Upper lobe of right lung (tissue), 1 donor: Measurements from ENCODE around the gene MDP1. TPM values are rescaled to one million over a fixed set of nuclear protein-coding genes. Genes with fewer than 3 reads are reported as not detected.

Experiments
- ATAC-seq: fragments of 200-7000 bp; cut with Tn5 transposase; one replicate; pipeline ENCODE4 v1.9.1; 2020; ENCODE audit warnings: mild to moderate bottlenecking, moderate library complexity
- DNase-seq: peaks from one replicate; pipeline ENCODE4 v3.0.0-alpha.2; 2020
- H3K27ac ChIP-seq: fragments of 200-600 bp; one replicate; pipeline ENCODE4 v1.8.0; 2022
- H3K27me3 ChIP-seq: fragments of 200-600 bp; one replicate; pipeline ENCODE4 v1.8.0; 2022; ENCODE audit warnings: mild to moderate bottlenecking
- H3K36me3 ChIP-seq: fragments of 200-600 bp; one replicate; pipeline ENCODE4 v1.8.0; 2022
- H3K4me1 ChIP-seq: fragments of 200-600 bp; one replicate; pipeline ENCODE4 v1.8.0; 2022
- H3K4me3 ChIP-seq: fragments of 200-600 bp; one replicate; pipeline ENCODE4 v1.8.0; 2022; ENCODE audit warnings: mild to moderate bottlenecking
- H3K9me3 ChIP-seq: fragments of 200-600 bp; one replicate; pipeline ENCODE4 v1.8.0; 2022
- CTCF ChIP-seq: fragments of 200-600 bp; IDR thresholded peaks from one replicate; pipeline ENCODE4 v1.8.0; 2022; ENCODE audit warnings: antibody characterized with exemption
- intact Hi-C: fragments of 100-400 bp; cut with DNase I; formaldehyde crosslinking; loops from one replicate; pipeline ENCODE4 v1.11.0; 2022
- total RNA-seq: library from RNA; stranded (reverse); fragmentation: NEBNext Ultra II Directional; extraction: Animal tissue kit (Norgen Biotek cat#: 25700); gene quantifications from one replicate; pipeline ENCODE4 v1.2.1, GENCODE V29; 2021
- donor health status: DM: no; HTN: yes; CAD: no; lungs with severe emphysema.

Gene MDP1
- total RNA-seq, 1 donor from 2014 or later, result 17.8 TPM

- ATAC-seq (no peak), DNase-seq (no peak)
- intact Hi-C loops, result no loop called here
- TF ChIP-seq CTCF, result no peak
- Histone ChIP-seq H3K36me3 (peaks cover 94% of the 10 kb centered on the region), H3K27me3 (no peaks in the 10 kb centered on the region), H3K27ac (no peak overlapping the region), H3K4me1 (no peaks in the 10 kb centered on the region), H3K9me3 (no peaks in the 10 kb centered on the region), H3K4me3 (no peak overlapping the region)
These were observed 36.4 kb downstream of the MDP1 start for GRCh38 chr14:24179294-24179960.

GRCh38 chr14:24178399-24179178 lies 37.3 kb downstream of the MDP1 start:
- intact Hi-C loops, result no loop called here

GRCh38 chr14:24177891-24178290 lies 38.0 kb downstream of the MDP1 start:
- H3K4me3 ChIP-seq, result no peak overlapping the region
- ATAC-seq (no peak), DNase-seq (no peak)
- H3K4me1 ChIP-seq, result no peaks in the 10 kb centered on the region
- H3K9me3 ChIP-seq, result no peaks in the 10 kb centered on the region
- TF ChIP-seq CTCF, result no peak
- no peak overlapping the region for H3K27ac ChIP-seq
- peaks cover 84% of the 10 kb centered on the region for H3K36me3 ChIP-seq
- no peaks in the 10 kb centered on the region for H3K27me3 ChIP-seq
- intact Hi-C loops, result no loop called here

More at GRCh38 chr14:24178399-24179178, 37.3 kb downstream of the MDP1 start:
- no peak for DNase-seq
- ATAC-seq, result no peak
- no peaks in the 10 kb centered on the region for H3K27me3 ChIP-seq
- peaks cover 85% of the 10 kb centered on the region for H3K36me3 ChIP-seq
- no peaks in the 10 kb centered on the region for H3K4me1 ChIP-seq
- no peak for TF ChIP-seq CTCF
- H3K27ac ChIP-seq, result no peak overlapping the region
- H3K4me3 ChIP-seq, result no peak overlapping the region
- no peaks in the 10 kb centered on the region for H3K9me3 ChIP-seq

- Histone ChIP-seq H3K9me3 (no peaks in the 10 kb centered on the region), H3K4me1 (no peaks in the 10 kb centered on the region), H3K27me3 (no peaks in the 10 kb centered on the region), H3K4me3 (no peak overlapping the region), H3K27ac (no peak overlapping the region), H3K36me3 (peaks cover 78% of the 10 kb centered on the region)
- intact Hi-C loops, result no loop called here
- no peak for ATAC-seq
- no peak for DNase-seq
- no peak for TF ChIP-seq CTCF
These were observed 38.6 kb downstream of the MDP1 start for GRCh38 chr14:24177041-24177825.

GRCh38 chr14:24176599-24176998 lies 39.3 kb downstream of the MDP1 start:
- no peak overlapping the region for H3K27ac ChIP-seq
- no peaks in the 10 kb centered on the region for H3K4me1 ChIP-seq
- no peak for DNase-seq
- intact Hi-C loops, result no loop called here
- peaks cover 71% of the 10 kb centered on the region for H3K36me3 ChIP-seq
- no peak for TF ChIP-seq CTCF
- ATAC-seq, result no peak
- H3K9me3 ChIP-seq, result no peaks in the 10 kb centered on the region
- no peaks in the 10 kb centered on the region for H3K27me3 ChIP-seq
- H3K4me3 ChIP-seq, result no peak overlapping the region
